ENCODE results near the gene PPP2R3C.

DNA sequence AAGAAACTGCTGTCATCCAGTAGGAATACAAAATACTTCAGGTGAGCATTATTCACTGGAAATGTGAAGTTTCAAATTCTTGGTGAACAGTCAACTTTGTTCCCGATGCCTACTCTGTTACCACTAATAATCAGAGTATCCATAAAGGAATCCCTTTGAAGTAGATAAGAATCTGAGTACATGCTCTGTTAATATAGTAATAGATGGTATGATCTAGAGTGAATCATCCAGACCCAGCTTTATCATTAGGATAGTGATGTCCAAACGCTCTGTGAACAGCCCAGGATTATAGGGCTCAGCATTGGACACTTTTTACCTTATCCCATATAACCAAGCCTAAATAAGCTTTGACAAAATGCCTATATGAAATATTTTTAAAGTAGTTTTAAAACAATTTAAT is 33.3 kb downstream of the PPP2R3C start:
- TF ChIP-seq, protein P1, sequence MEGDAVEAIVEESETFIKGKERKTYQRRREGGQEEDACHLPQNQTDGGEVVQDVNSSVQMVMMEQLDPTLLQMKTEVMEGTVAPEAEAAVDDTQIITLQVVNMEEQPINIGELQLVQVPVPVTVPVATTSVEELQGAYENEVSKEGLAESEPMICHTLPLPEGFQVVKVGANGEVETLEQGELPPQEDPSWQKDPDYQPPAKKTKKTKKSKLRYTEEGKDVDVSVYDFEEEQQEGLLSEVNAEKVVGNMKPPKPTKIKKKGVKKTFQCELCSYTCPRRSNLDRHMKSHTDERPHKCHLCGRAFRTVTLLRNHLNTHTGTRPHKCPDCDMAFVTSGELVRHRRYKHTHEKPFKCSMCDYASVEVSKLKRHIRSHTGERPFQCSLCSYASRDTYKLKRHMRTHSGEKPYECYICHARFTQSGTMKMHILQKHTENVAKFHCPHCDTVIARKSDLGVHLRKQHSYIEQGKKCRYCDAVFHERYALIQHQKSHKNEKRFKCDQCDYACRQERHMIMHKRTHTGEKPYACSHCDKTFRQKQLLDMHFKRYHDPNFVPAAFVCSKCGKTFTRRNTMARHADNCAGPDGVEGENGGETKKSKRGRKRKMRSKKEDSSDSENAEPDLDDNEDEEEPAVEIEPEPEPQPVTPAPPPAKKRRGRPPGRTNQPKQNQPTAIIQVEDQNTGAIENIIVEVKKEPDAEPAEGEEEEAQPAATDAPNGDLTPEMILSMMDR (IDR thresholded peaks at IDR 0.05) = no peak
- TF ChIP-seq ZFX (IDR thresholded peaks at IDR 0.05; ENCODE audit: borderline replicate concordance) = no peak
